Gastrocnemius medialis (tissue), 4 donors: ENCODE data around the gene CSPG4. TPM values are rescaled to one million over a fixed set of nuclear protein-coding genes. Genes with fewer than 3 reads are reported as not detected.
"Not testable (repeated sequence)": the region's sequence is repeated elsewhere in the genome, so short reads cannot be mapped to it uniquely, and the experiment has no call there.

ENCODE experiments used
- ATAC-seq, 2 donors: fragments of 150-250 bp; one replicate each; pipeline ENCODE4 v1.9.1; 2016
- DNase-seq, 2 donors: peaks; one replicate each; pipeline ENCODE4 v3.0.0-alpha.2; 2019
- H3K27ac ChIP-seq, 4 donors: fragments of 200-600 bp; sonication (generic); 1 replicate in 1 of 4; 2 replicates in 3 of 4; pipeline ENCODE4 v1.5.1; 2016 to 2018; ENCODE audit warnings: mild to moderate bottlenecking in 2 of 4, moderate library complexity in 1 of 4
- H3K27me3 ChIP-seq, 3 donors: fragments of 200-600 bp; sonication (generic) in 2 of 3; 1 replicate in 1 of 3; 2 replicates in 2 of 3; pipeline versions ENCODE4 v1.5.1 to v1.6.0; 2016 to 2019; ENCODE audit warnings: mild to moderate bottlenecking in 1 of 3, moderate library complexity in 1 of 3
- H3K36me3 ChIP-seq, 2 donors: fragments of 200-600 bp; sonication (generic) in 1 of 2; one replicate each; pipeline ENCODE4 v1.5.1; 2017 to 2018
- H3K4me1 ChIP-seq, 2 donors: fragments of 200-600 bp; sonication (generic) in 1 of 2; one replicate each; pipeline ENCODE4 v1.5.1; 2016 to 2017; ENCODE audit warnings: mild to moderate bottlenecking in 2 of 2
- H3K4me3 ChIP-seq, 4 donors: fragments of 200-600 bp; sonication (generic) in 3 of 4; 1 replicate in 1 of 4; 2 replicates in 3 of 4; pipeline ENCODE4 v1.5.1; 2016 to 2019; ENCODE audit warnings: mild to moderate bottlenecking in 2 of 4
- H3K9me3 ChIP-seq, 3 donors: fragments of 200-600 bp; sonication (generic) in 2 of 3; 1 replicate in 1 of 3; 2 replicates in 2 of 3; pipeline ENCODE4 v1.5.1; 2016 to 2019
- CTCF ChIP-seq, 5 experiments: fragments of 450-650 bp in 3 of 5; fragments of 200-600 bp in 2 of 5; sonication (generic) in 2 of 5; IDR thresholded peaks in 4 of 5; conservative IDR thresholded peaks in 1 of 5; 1 replicate in 4 of 5; 2 replicates in 1 of 5; pipeline ENCODE4 v1.5.1; 2016 to 2019; ENCODE audit warnings: antibody characterized with exemption in 5 of 5, mild to moderate bottlenecking in 3 of 5, moderate library complexity in 3 of 5
- POLR2A ChIP-seq, 2 donors: fragments of 450-650 bp; IDR thresholded peaks; one replicate each; pipeline ENCODE4 v1.6.1; 2017; ENCODE audit warnings: antibody characterized with exemption in 2 of 2, mild to moderate bottlenecking in 2 of 2, moderate library complexity in 2 of 2
- in situ Hi-C, 4 donors: fragments of 200-750 bp; cut with MboI; loops; one replicate each; pipeline versions ENCODE4 v1.15.0 to v1.8.0; 2017; ENCODE audit warnings: low sequenced_read_pairs in 4 of 4
- intact Hi-C: fragments of 100-400 bp; cut with DNase I; formaldehyde crosslinking; loops from one replicate; pipeline ENCODE4 v1.15.1; 2023; ENCODE audit warnings: low total_unique reads
- total RNA-seq, 4 donors: library from RNA; depleted of rRNA; stranded (reverse); fragments of >200 nt; gene quantifications; one replicate each; pipeline versions ENCODE4 v1.1.0 to v1.2.3, GENCODE V29; 2016

CSPG4 gene
- total RNA-seq, 4 donors from 2014 or later = 38.2 to 145 (median 88.5) TPM

GRCh38 chr15:75720787-75721479 lies 8.3 kb upstream of the CSPG4 start:
- H3K4me3 ChIP-seq = no peak overlapping the region
- no peak overlapping the region for H3K27ac ChIP-seq
- H3K36me3 ChIP-seq = no peaks in the 10 kb centered on the region
- H3K27me3 ChIP-seq = no peaks in the 10 kb centered on the region
- in situ Hi-C loops (no loop called here), intact Hi-C loops (loop anchor here (5.0 kb wide), 1 partner anchor 34 kb away; no protein-coding TSS in a partner anchor)
- H3K4me1 ChIP-seq = peaks cover 0 to under 1% of the 10 kb centered on the region in 2 donors
- H3K9me3 ChIP-seq = no peaks in the 10 kb centered on the region
- no peak for TF ChIP-seq POLR2A (IDR thresholded peaks at IDR 0.05)
- peak; percentile 34 to 57 (median 39) for TF ChIP-seq CTCF (IDR thresholded peaks at IDR 0.05 in 4 of 5, conservative IDR thresholded peaks at IDR 0.05 in 1 of 5)
- ATAC-seq (peak; percentile 40 to 69), DNase-seq (peak in 1 of 2 donors; percentile 80)

GRCh38 chr15:75720297-75720696 lies 7.6 kb upstream of the CSPG4 start:
- DNase-seq = no peak
- Histone ChIP-seq H3K4me1 (peaks cover 0 to 7% of the 10 kb centered on the region in 2 donors), H3K9me3 (no peaks in the 10 kb centered on the region), H3K4me3 (no peak overlapping the region), H3K27ac (no peak overlapping the region), H3K36me3 (no peaks in the 10 kb centered on the region), H3K27me3 (no peaks in the 10 kb centered on the region)
- intact Hi-C loops (loop anchor here (5.0 kb wide), 1 partner anchor 33 kb away; no protein-coding TSS in a partner anchor), in situ Hi-C loops (no loop called here)
- TF ChIP-seq POLR2A (IDR thresholded peaks at IDR 0.05) = no peak
- no peak for TF ChIP-seq CTCF (IDR thresholded peaks at IDR 0.05 in 4 of 5, conservative IDR thresholded peaks at IDR 0.05 in 1 of 5)
- ATAC-seq = no peak

GRCh38 chr15:75718328-75718727 lies 5.7 kb upstream of the CSPG4 start:
- Histone ChIP-seq H3K27me3 (no peaks in the 10 kb centered on the region), H3K27ac (peak overlapping the region in 1 of 4 donors; percentile 1), H3K4me1 (peaks cover 0 to 12% of the 10 kb centered on the region in 2 donors), H3K36me3 (no peaks in the 10 kb centered on the region), H3K4me3 (no peak overlapping the region), H3K9me3 (no peaks in the 10 kb centered on the region)
- ATAC-seq (no peak), DNase-seq (no peak)
- intact Hi-C loops (no loop called here), in situ Hi-C loops (no loop called here)
- TF ChIP-seq CTCF (IDR thresholded peaks at IDR 0.05 in 4 of 5, conservative IDR thresholded peaks at IDR 0.05 in 1 of 5) (no peak), POLR2A (IDR thresholded peaks at IDR 0.05) (no peak)

- ATAC-seq, intact Hi-C loops, DNase-seq, H3K4me3 ChIP-seq, H3K36me3 ChIP-seq, H3K9me3 ChIP-seq, H3K27me3 ChIP-seq, in situ Hi-C loops: not testable (repeated sequence)
- peak overlapping the region; percentile 29 to 68 (median 56) for H3K27ac ChIP-seq
- peaks cover 9 to 17% of the 10 kb centered on the region in 2 donors for H3K4me1 ChIP-seq
Measured at GRCh38 chr15:75717001-75717400, 4.4 kb upstream of the CSPG4 start.

- H3K27me3 ChIP-seq, DNase-seq, in situ Hi-C loops, intact Hi-C loops, H3K9me3 ChIP-seq, H3K4me3 ChIP-seq, H3K36me3 ChIP-seq: not testable (repeated sequence)
- ATAC-seq = peak; percentile 42 to 46
- Histone ChIP-seq H3K27ac (peak overlapping the region; percentile 29 to 68 (median 56)), H3K4me1 (peaks cover 9 to 17% of the 10 kb centered on the region in 2 donors)
Measured at GRCh38 chr15:75716249-75716950, 3.8 kb upstream of the CSPG4 start.

GRCh38 chr15:75715312-75715832 lies 2.7 kb upstream of the CSPG4 start:
- intact Hi-C loops, in situ Hi-C loops: not testable (repeated sequence)
- ATAC-seq = peak in 1 of 2 donors; percentile 13

More at GRCh38 chr15:75715312-75715832, 2.7 kb upstream of the CSPG4 start:
- Histone ChIP-seq H3K4me1 (peaks cover 9 to 17% of the 10 kb centered on the region in 2 donors), H3K27ac (peak overlapping the region; percentile 15 to 67 (median 36))
- H3K27me3 ChIP-seq, H3K9me3 ChIP-seq, H3K4me3 ChIP-seq, H3K36me3 ChIP-seq: not testable (repeated sequence)
- DNase-seq = peak in 1 of 2 donors; percentile 50
